ENCODE measurements around the gene FBP1. TPM values are rescaled to one million over a fixed set of nuclear protein-coding genes. Genes with fewer than 3 reads are reported as not detected.

The FBP1 gene
- total and polyA plus RNA-seq, 2 donors (not counting 3 experiments of a cell fraction or from before 2014, with no cell fraction given), result 2.5 to 3.8 TPM

- H3K9me3 ChIP-seq (replicated peaks; ENCODE audit: control insufficient read depth, insufficient read depth, low read length), result no peaks in the 10 kb centered on the region
- H3K79me2 ChIP-seq (ENCODE audit: control insufficient read depth, insufficient read depth, low read length), result no peaks in the 10 kb centered on the region
- no peaks in the 10 kb centered on the region for H3K36me3 ChIP-seq (ENCODE audit: control insufficient read depth in 2 of 2, extremely low read depth in 1 of 2, insufficient read depth in 2 of 2, low read length in 2 of 2)
- FAIRE-seq (no peak), DNase-seq (ENCODE audit: low read depth, low spot score) (no peak)
- H3K27ac ChIP-seq (ENCODE audit: insufficient read depth, low read depth, low read length), result no peak overlapping the region
- ChIA-PET POLR2A (no interaction called here), CTCF (no interaction called here)
- no peak overlapping the region for H3K4me2 ChIP-seq (ENCODE audit: insufficient read depth, low read length)
- TF ChIP-seq CTCF (IDR thresholded peaks at IDR 0.05; ENCODE audit: extremely low read depth in 1 of 2, insufficient read depth in 1 of 2, low read depth in 1 of 2, low read length in 2 of 2) (no peak), MAX (IDR thresholded peaks at IDR 0.05; ENCODE audit: insufficient read depth, insufficient read length) (no peak), JUN (IDR thresholded peaks at IDR 0.05; ENCODE audit: borderline replicate concordance, insufficient read depth, insufficient read length, low read depth) (no peak), EZH2 (IDR thresholded peaks at IDR 0.05; ENCODE audit: borderline replicate concordance, low read depth, low read length, severe bottlenecking) (no peak), POLR2A (IDR thresholded peaks at IDR 0.05; ENCODE audit: low read depth, low read length) (no peak), GATA2 (IDR thresholded peaks at IDR 0.05; ENCODE audit: insufficient read depth, insufficient read length, low read depth, low read length) (no peak), FOS (IDR thresholded peaks at IDR 0.05; ENCODE audit: borderline replicate concordance, insufficient read depth, low read length) (no peak), POLR2AphosphoS5 (IDR thresholded peaks at IDR 0.05; ENCODE audit: insufficient read depth, low read depth, low read length) (no peak), MYC (IDR thresholded peaks at IDR 0.05; ENCODE audit: low read depth, low read length) (no peak)
- H3K4me1 ChIP-seq (ENCODE audit: control insufficient read depth, extremely low read depth, insufficient read depth, low read length), result no peaks in the 10 kb centered on the region
- H3K4me3 ChIP-seq (replicated peaks in 1 of 3; ENCODE audit: insufficient read depth in 1 of 3, low read depth in 1 of 3, low read length in 3 of 3), result no peak overlapping the region
- intact Hi-C loops (cut with micrococcal nuclease) (no loop called here), dilution Hi-C loops (cut with MboI; ENCODE audit: extremely low pct_ligation_motif_present, low sequenced_read_pairs) (no loop called here)
- no peak overlapping the region for H2AFZ ChIP-seq (ENCODE audit: low read depth, low read length)
- H3K9ac ChIP-seq (replicated peaks; ENCODE audit: extremely low read depth, insufficient read depth, low read length), result no peak overlapping the region
- no peaks in the 10 kb centered on the region for H4K20me1 ChIP-seq (replicated peaks; ENCODE audit: control insufficient read depth, extremely low read depth, insufficient read depth, low read length)
- H3K9me1 ChIP-seq (replicated peaks; ENCODE audit: control insufficient read depth, extremely low read depth, insufficient read depth, low read length), result no peaks in the 10 kb centered on the region
- no TSS peak for BruUV-seq (replicated peaks)
- no peaks in the 10 kb centered on the region for H3K27me3 ChIP-seq (ENCODE audit: control insufficient read depth in 2 of 2, insufficient read depth in 2 of 2, low read length in 2 of 2)
These were observed 54.8 kb downstream of the FBP1 start for GRCh38 chr9:94584555-94584954.
